Measurements from ENCODE around the gene FUS. TPM values are rescaled to one million over a fixed set of nuclear protein-coding genes. Genes with fewer than 3 reads are reported as not detected.
A peak's percentile ranks its signal among the peaks of the same experiment; 100 is the strongest.

FUS gene
- total RNA-seq, 3 donors from 2014 or later (not counting 1 experiment from before 2014, with no cell fraction given), result 872 to 934 (median 918) TPM

DNA sequence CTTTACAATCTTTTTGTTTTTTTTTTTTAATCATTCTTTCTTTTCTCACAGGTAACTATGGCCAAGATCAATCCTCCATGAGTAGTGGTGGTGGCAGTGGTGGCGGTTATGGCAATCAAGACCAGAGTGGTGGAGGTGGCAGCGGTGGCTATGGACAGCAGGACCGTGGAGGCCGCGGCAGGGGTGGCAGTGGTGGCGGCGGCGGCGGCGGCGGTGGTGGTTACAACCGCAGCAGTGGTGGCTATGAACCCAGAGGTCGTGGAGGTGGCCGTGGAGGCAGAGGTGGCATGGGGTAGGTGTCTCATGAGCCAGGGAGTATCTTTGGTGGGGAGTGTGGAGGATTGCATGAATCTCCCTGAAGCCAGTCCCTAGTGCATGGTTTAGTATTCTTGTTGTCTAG, 4.9 kb downstream of the FUS start:
- H3K36me3 ChIP-seq (ENCODE audit: control insufficient read depth, insufficient read depth, low read length), result peaks cover 75% of the 10 kb centered on the region
- no peak for TF ChIP-seq CTCF (IDR thresholded peaks at IDR 0.05)
- H3K9me3 ChIP-seq (ENCODE audit: control insufficient read depth, insufficient read depth, low read length), result no peaks in the 10 kb centered on the region
- H3K27me3 ChIP-seq (ENCODE audit: control insufficient read depth, insufficient read depth, low read length), result no peaks in the 10 kb centered on the region
- Mint-ChIP-seq H3K9me3 (no peaks in the 10 kb centered on the region), H3K4me3 (peak overlapping the region; percentile 81), H3K36me3 (peaks cover 45% of the 10 kb centered on the region), H3K4me1 (peaks cover 92 to 95% of the 10 kb centered on the region in 2 donors), H3K27ac (peak overlapping the region; percentile 80 to 94), H3K27me3 (ENCODE audit: low read depth in 2 of 2) (no peaks in the 10 kb centered on the region)
- DNase-seq, result peak in 1 of 2 donors; percentile 16
- peaks cover 72% of the 10 kb centered on the region for H3K4me1 ChIP-seq (ENCODE audit: control insufficient read depth, insufficient read depth, low read length)
- no peak overlapping the region for H3K27ac ChIP-seq (ENCODE audit: low read length)
- ATAC-seq, result no peak
- intact Hi-C loops (cut with micrococcal nuclease), result loop anchor here (5.0 to 10.0 kb wide), 3 partner anchors 70 to 530 kb away; partner anchors contain the start of gene KAT8
- no peak overlapping the region for H3K4me3 ChIP-seq (ENCODE audit: low read length)
- WGBS (ENCODE audit: insufficient coverage), result 67% methylated on average over 14 of the region's 14 CpGs

DNA sequence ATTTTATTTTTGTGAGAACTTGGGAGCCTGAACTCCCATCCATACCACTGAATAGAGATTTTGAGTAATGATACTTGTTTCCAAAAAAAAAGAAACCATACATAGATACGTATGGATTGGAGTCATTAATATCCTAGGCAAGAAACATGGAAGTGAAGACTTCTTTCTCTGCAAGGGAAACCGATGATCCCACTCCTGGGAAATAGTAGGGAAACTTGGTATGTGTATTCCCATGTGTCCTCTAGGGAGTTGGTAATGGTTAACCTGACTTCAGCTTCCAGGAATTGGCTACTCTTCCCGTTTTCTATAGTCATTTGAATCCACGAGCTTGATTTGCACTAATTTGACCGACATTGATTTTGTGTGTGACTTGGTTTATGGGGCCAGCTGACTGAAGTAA, 5.4 kb downstream of the FUS start:
- Mint-ChIP-seq H3K27ac (peak overlapping the region; percentile 80 to 94), H3K4me3 (peak overlapping the region; percentile 91)

DNA sequence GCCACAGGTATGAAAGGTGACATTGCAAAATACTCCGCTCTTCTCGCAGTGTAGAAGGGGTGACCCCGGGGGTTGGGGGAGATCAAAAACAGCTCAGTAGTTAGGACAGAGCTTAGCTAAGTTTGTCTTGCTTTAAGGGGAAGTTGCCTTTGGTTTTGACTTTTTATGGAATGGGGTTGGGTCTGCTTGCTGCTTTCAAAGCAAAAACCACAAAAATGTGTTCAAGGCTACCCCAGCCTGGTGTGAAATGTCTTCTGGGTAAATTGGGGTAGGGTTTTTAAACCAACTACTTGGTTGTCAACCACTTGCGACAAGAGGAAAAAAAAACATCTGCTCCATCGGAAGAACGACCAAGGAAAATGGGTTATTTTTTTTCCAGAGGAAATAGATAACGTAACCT, 6.2 kb downstream of the FUS start:
- peaks cover 73% of the 10 kb centered on the region for H3K4me1 ChIP-seq (ENCODE audit: control insufficient read depth, insufficient read depth, low read length)
- Mint-ChIP-seq H3K27ac (peak overlapping the region; percentile 80 to 94), H3K27me3 (ENCODE audit: low read depth in 2 of 2) (no peaks in the 10 kb centered on the region), H3K36me3 (peaks cover 57% of the 10 kb centered on the region), H3K4me3 (peak overlapping the region; percentile 91), H3K4me1 (peaks cover 97 to 99% of the 10 kb centered on the region in 2 donors), H3K9me3 (no peaks in the 10 kb centered on the region)
- no peaks in the 10 kb centered on the region for H3K27me3 ChIP-seq (ENCODE audit: control insufficient read depth, insufficient read depth, low read length)
- intact Hi-C loops (cut with micrococcal nuclease), result loop anchor here (5.0 to 10.0 kb wide), 3 partner anchors 71 to 529 kb away; partner anchors contain the start of gene KAT8
- H3K27ac ChIP-seq (ENCODE audit: low read length), result no peak overlapping the region
- H3K4me3 ChIP-seq (ENCODE audit: low read length), result no peak overlapping the region
- 17% methylated on average over 7 of the region's 7 CpGs for WGBS (ENCODE audit: insufficient coverage)
- peak in 1 of 2 donors; percentile 41 for DNase-seq
- no peak for ATAC-seq
- no peak for TF ChIP-seq CTCF (IDR thresholded peaks at IDR 0.05)
- H3K9me3 ChIP-seq (ENCODE audit: control insufficient read depth, insufficient read depth, low read length), result no peaks in the 10 kb centered on the region
- H3K36me3 ChIP-seq (ENCODE audit: control insufficient read depth, insufficient read depth, low read length), result peaks cover 88% of the 10 kb centered on the region

More for the DNA sequence above, 5.4 kb downstream of the FUS start:
- peaks cover 80% of the 10 kb centered on the region for H3K36me3 ChIP-seq (ENCODE audit: control insufficient read depth, insufficient read depth, low read length)
- Mint-ChIP-seq H3K27me3 (ENCODE audit: low read depth in 2 of 2) (no peaks in the 10 kb centered on the region), H3K36me3 (peaks cover 49% of the 10 kb centered on the region), H3K9me3 (no peaks in the 10 kb centered on the region), H3K4me1 (peaks cover 93 to 97% of the 10 kb centered on the region in 2 donors)
- H3K27me3 ChIP-seq (ENCODE audit: control insufficient read depth, insufficient read depth, low read length), result no peaks in the 10 kb centered on the region
- no peak for DNase-seq
- TF ChIP-seq CTCF (IDR thresholded peaks at IDR 0.05), result no peak
- peaks cover 76% of the 10 kb centered on the region for H3K4me1 ChIP-seq (ENCODE audit: control insufficient read depth, insufficient read depth, low read length)
- H3K9me3 ChIP-seq (ENCODE audit: control insufficient read depth, insufficient read depth, low read length), result no peaks in the 10 kb centered on the region
- no peak overlapping the region for H3K27ac ChIP-seq (ENCODE audit: low read length)
- no peak overlapping the region for H3K4me3 ChIP-seq (ENCODE audit: low read length)
- no peak for ATAC-seq
- WGBS (ENCODE audit: insufficient coverage), result 83% methylated on average over 5 of the region's 5 CpGs
- intact Hi-C loops (cut with micrococcal nuclease), result loop anchor here (5.0 to 10.0 kb wide), 3 partner anchors 71 to 529 kb away; partner anchors contain the start of gene KAT8
